C4-2B (cell line): Measurements from ENCODE around the gene MARCHF7.
A peak's percentile ranks its signal among the peaks of the same experiment; 100 is the strongest.

Experiments used
- H3K27ac ChIP-seq: fragments of 450-650 bp; 2 replicates; pipeline ENCODE4 v1.5.1; 2017
- CTCF ChIP-seq: fragments of 450-650 bp; conservative IDR thresholded peaks from 2 replicates; pipeline ENCODE4 v1.5.1; 2017; ENCODE audit warnings: mild to moderate bottlenecking
- ZFX ChIP-seq: fragments of 450-650 bp; IDR thresholded peaks from 2 replicates; pipeline ENCODE4 v1.6.1; 2017

The MARCHF7 gene

GRCh38 chr2:159753797-159754196, 41.5 kb downstream of the MARCHF7 start:
- no peak overlapping the region for H3K27ac ChIP-seq
- TF ChIP-seq CTCF = no peak
- no peak for TF ChIP-seq ZFX

- no peak for TF ChIP-seq ZFX
- no peak for TF ChIP-seq CTCF
- no peak overlapping the region for H3K27ac ChIP-seq
Observed at GRCh38 chr2:159755014-159755413, 42.7 kb downstream of the MARCHF7 start.

- TF ChIP-seq CTCF (0 out of 2 replicates have a peak, but pooled peaks have one; percentile 10), ZFX (no peak)
Observed at GRCh38 chr2:159755788-159756187, 43.5 kb downstream of the MARCHF7 start.

GRCh38 chr2:159758239-159758638, 45.9 kb downstream of the MARCHF7 start:
- TF ChIP-seq ZFX (no peak), CTCF (no peak)
- no peak overlapping the region for H3K27ac ChIP-seq

More at GRCh38 chr2:159755788-159756187, 43.5 kb downstream of the MARCHF7 start:
- H3K27ac ChIP-seq = no peak overlapping the region

GRCh38 chr2:159758686-159759085, 46.4 kb downstream of the MARCHF7 start:
- no peak overlapping the region for H3K27ac ChIP-seq
- TF ChIP-seq ZFX = no peak
- TF ChIP-seq CTCF = no peak

GRCh38 chr2:159759577-159759976, 47.3 kb downstream of the MARCHF7 start:
- TF ChIP-seq ZFX (no peak), CTCF (no peak)
- no peak overlapping the region for H3K27ac ChIP-seq

- TF ChIP-seq ZFX (no peak), CTCF (no peak)
- H3K27ac ChIP-seq = no peak overlapping the region
Observed at GRCh38 chr2:159760326-159760725, 48.0 kb downstream of the MARCHF7 start.
